Common myeloid progenitor, CD34-positive (primary cell): Measurements from ENCODE around the gene PSME3IP1.

ENCODE experiments used
- CTCF ChIA-PET: fragments of 350-600 bp; sonication (Branson Sonifier 250); formaldehyde crosslinking; loops from one replicate; lab custom pipeline; 2021; ENCODE audit warnings: antibody characterized with exemption; lab: Charles Lee
- POLR2A ChIA-PET: fragments of 350-600 bp; sonication (Branson Sonifier 250); formaldehyde crosslinking; loops from one replicate; lab custom pipeline; 2021; ENCODE audit warnings: antibody characterized with exemption; lab: Charles Lee
- DNase-seq, 3 donors: peaks; one replicate each; pipeline versions ENCODE4 v3.0.0 to v3.0.0-alpha.2; 2013
- H3K27ac ChIP-seq, 2 experiments: 1 replicate in 1 of 2; 2 replicates in 1 of 2; pipeline ENCODE4 v1.7.0; 2013; ENCODE audit warnings: inconsistent platforms in 2 of 2, low read length in 2 of 2, mild to moderate bottlenecking in 2 of 2, low read depth in 1 of 2, moderate library complexity in 1 of 2; ENCODE audit not compliant: severe bottlenecking in 2 of 2, insufficient read depth in 1 of 2, poor library complexity in 1 of 2
- H3K27me3 ChIP-seq, 5 experiments: replicated peaks in 2 of 5; 1 replicate in 3 of 5; 2 replicates in 2 of 5; pipeline versions ENCODE4 v1.6.1 to v1.7.0; 2013; ENCODE audit warnings: low read length in 4 of 5, mild to moderate bottlenecking in 2 of 5, moderate library complexity in 2 of 5, inconsistent platforms in 1 of 5; ENCODE audit not compliant: insufficient read depth in 5 of 5, control insufficient read depth in 4 of 5
- H3K36me3 ChIP-seq, 4 experiments: 1 replicate in 2 of 4; 2 replicates in 2 of 4; pipeline versions ENCODE4 v1.6.1 to v1.7.0; 2013; ENCODE audit warnings: low read length in 3 of 4, control low read depth in 1 of 4, mild to moderate bottlenecking in 1 of 4; ENCODE audit not compliant: control insufficient read depth in 4 of 4, insufficient read depth in 4 of 4
- H3K4me1 ChIP-seq, 4 experiments: 1 replicate in 3 of 4; 2 replicates in 1 of 4; pipeline versions ENCODE4 v1.6.1 to v1.7.1; 2013; ENCODE audit warnings: low read length in 3 of 4, mild to moderate bottlenecking in 3 of 4, control low read depth in 1 of 4, inconsistent platforms in 1 of 4, moderate library complexity in 1 of 4; ENCODE audit not compliant: control insufficient read depth in 4 of 4, insufficient read depth in 4 of 4; ENCODE audit errors: control extremely low read depth in 1 of 4
- H3K4me3 ChIP-seq, 7 experiments: 1 replicate in 4 of 7; 2 replicates in 3 of 7; pipeline versions ENCODE4 v1.5.1 to v1.7.0; 2013; ENCODE audit warnings: mild to moderate bottlenecking in 7 of 7, low read length in 6 of 7, moderate library complexity in 6 of 7, inconsistent platforms in 2 of 7, low read depth in 2 of 7, control low read depth in 1 of 7; ENCODE audit not compliant: insufficient read depth in 4 of 7, control insufficient read depth in 1 of 7; ENCODE audit errors: extremely low read depth in 1 of 7
- H3K9me3 ChIP-seq, 5 experiments: 1 replicate in 4 of 5; 2 replicates in 1 of 5; pipeline versions ENCODE4 v1.6.1 to v1.7.1; 2013; ENCODE audit warnings: low read length in 4 of 5, mild to moderate bottlenecking in 2 of 5, inconsistent platforms in 1 of 5, low read depth in 1 of 5, moderate library complexity in 1 of 5; ENCODE audit not compliant: control insufficient read depth in 4 of 5, insufficient read depth in 2 of 5; ENCODE audit errors: control extremely low read depth in 1 of 5
- WGBS: methylation state at CpG from one replicate; pipeline ENCODE4 v1.1.5; 2013; ENCODE audit not compliant: insufficient coverage; 5-methylcytosine and 5-hydroxymethylcytosine counted together

Gene PSME3IP1

GRCh38 chr16:57106767-57107166 lies 79.1 kb downstream of the PSME3IP1 start:
- ChIA-PET POLR2A (no interaction called here), CTCF (interaction anchor here (0.6 to 1.6 kb wide), 5 partner anchors 9 to 139 kb away, joined by 3 to 4 read pairs (median 3); no protein-coding TSS in a partner anchor)

GRCh38 chr16:57105184-57105583 lies 80.7 kb downstream of the PSME3IP1 start:
- no peak overlapping the region for H3K4me3 ChIP-seq
- H3K4me1 ChIP-seq, result peaks cover 0 to 25% (median 2%) of the 10 kb centered on the region in 4 experiments
- ChIA-PET POLR2A (interaction anchor here (0.6 kb wide), 1 partner anchor 9 kb away, joined by 3 read pairs; no protein-coding TSS in a partner anchor), CTCF (interaction anchor here (1.6 kb wide), 1 partner anchor 12 kb away, joined by 7 read pairs; the partner anchor contains the start of gene CPNE2)
- H3K9me3 ChIP-seq, result no peaks in the 10 kb centered on the region
- no peaks in the 10 kb centered on the region for H3K36me3 ChIP-seq
- no peaks in the 10 kb centered on the region for H3K27me3 ChIP-seq
- no peak overlapping the region for H3K27ac ChIP-seq
- 100% methylated on average over 7 of the region's 7 CpGs for WGBS
- DNase-seq, result no peak

More at GRCh38 chr16:57106767-57107166, 79.1 kb downstream of the PSME3IP1 start:
- Histone ChIP-seq H3K27ac (no peak overlapping the region), H3K4me1 (peaks cover 0 to 29% (median 2%) of the 10 kb centered on the region in 4 experiments), H3K4me3 (no peak overlapping the region), H3K9me3 (no peaks in the 10 kb centered on the region), H3K27me3 (no peaks in the 10 kb centered on the region), H3K36me3 (no peaks in the 10 kb centered on the region)
- no peak for DNase-seq
- WGBS, result 100% methylated on average over 2 of the region's 2 CpGs

- 67% methylated on average over 3 of the region's 3 CpGs for WGBS
- Histone ChIP-seq H3K36me3 (no peaks in the 10 kb centered on the region), H3K4me3 (no peak overlapping the region), H3K27ac (no peak overlapping the region), H3K4me1 (peaks cover 0 to 25% (median 2%) of the 10 kb centered on the region in 4 experiments), H3K9me3 (no peaks in the 10 kb centered on the region), H3K27me3 (no peaks in the 10 kb centered on the region)
- ChIA-PET CTCF (interaction anchor here (1.6 kb wide), 1 partner anchor 11 kb away, joined by 7 read pairs; the partner anchor contains the start of gene CPNE2), POLR2A (no interaction called here)
- DNase-seq, result no peak
Observed at GRCh38 chr16:57104706-57105105, 81.1 kb downstream of the PSME3IP1 start.

- ChIA-PET POLR2A (interaction anchor here (0.7 kb wide), 1 partner anchor 93 kb away, joined by 4 read pairs; no protein-coding TSS in a partner anchor), CTCF (interaction anchor here (0.6 to 1.3 kb wide), 3 partner anchors 9 to 185 kb away, joined by 3 to 5 read pairs (median 3); no protein-coding TSS in a partner anchor)
- Histone ChIP-seq H3K36me3 (no peaks in the 10 kb centered on the region), H3K9me3 (no peaks in the 10 kb centered on the region), H3K4me1 (peaks cover 0 to 20% (median 2%) of the 10 kb centered on the region in 4 experiments), H3K4me3 (no peak overlapping the region), H3K27me3 (no peaks in the 10 kb centered on the region), H3K27ac (no peak overlapping the region)
- DNase-seq, result no peak
- 92% methylated on average over 16 of the region's 16 CpGs for WGBS
Observed at GRCh38 chr16:57102888-57103851, 82.7 kb downstream of the PSME3IP1 start.
